ENCODE measurements around the gene LPAR1.

LPAR1 gene

DNA sequence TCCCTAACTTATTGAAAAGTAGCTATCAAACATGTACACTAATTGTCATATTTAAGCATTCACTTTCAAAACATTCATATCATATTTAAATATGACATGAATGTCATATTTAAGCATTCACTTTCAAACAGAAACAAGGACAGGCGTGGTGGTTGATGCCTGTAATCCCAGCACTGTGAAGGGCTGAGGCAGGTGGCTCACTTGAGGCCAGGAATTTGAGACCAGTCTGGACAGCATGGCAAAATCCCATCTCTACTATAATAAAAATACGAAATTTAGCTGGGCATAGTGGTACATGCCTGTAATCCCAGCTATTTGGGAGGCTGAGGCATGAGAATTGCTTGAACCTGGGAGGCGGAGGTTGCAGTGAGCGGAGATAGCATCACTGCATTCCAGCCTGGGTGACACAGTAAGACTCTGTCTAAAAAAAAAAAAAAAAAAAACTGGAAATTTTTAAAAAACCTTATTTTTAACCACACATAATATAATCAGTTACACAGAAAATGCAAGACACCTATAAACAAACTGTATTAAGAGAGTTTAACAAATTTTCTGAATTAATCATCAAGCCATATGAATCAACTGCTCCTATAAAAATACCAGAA is 88.1 kb downstream of the LPAR1 start:
- DNase-seq: no peak

DNA sequence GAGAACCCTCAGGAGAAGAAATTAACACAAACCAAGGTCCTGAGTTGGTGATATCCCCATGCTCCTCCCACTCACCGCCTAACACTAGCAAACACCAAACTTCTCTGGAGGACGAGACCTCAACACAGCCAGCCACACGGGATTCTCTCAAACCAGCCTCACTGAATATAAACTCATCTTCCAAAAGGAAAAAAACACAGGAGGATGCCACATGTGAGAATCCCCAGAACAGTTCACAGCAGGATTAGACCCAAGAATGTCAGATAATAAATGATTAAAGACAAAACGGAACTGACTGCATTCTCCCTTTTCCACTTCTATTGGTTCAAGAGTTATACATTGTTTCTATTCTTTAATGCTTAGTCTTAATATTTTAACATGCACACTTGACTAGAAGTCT is 89.2 kb downstream of the LPAR1 start:
- no peak for DNase-seq

DNA sequence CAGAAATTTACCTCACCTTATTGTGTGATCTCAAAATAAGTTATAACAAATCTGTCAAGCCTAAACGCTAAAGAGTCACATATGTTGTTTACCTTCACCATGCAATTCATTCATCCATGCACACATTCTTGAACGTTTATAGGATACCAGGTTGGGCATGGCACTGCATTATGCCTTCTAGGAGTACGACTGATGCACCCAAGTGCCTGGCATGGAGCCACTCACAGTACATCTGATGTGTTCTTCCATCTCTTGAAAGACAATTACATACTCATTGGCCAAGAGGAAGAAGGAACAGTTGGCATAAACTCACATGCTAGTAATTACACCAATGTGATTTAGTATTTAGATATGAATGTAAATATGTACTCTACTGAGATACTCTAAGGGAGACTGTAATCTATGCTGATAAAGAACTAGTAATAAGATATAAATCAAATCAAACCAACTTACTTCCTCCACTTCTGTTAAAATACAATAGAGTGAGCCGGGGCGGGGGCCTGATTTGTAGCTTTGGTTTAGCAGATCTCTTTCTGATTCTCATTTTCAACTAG is 90.7 kb downstream of the LPAR1 start:
- DNase-seq: no peak

DNA sequence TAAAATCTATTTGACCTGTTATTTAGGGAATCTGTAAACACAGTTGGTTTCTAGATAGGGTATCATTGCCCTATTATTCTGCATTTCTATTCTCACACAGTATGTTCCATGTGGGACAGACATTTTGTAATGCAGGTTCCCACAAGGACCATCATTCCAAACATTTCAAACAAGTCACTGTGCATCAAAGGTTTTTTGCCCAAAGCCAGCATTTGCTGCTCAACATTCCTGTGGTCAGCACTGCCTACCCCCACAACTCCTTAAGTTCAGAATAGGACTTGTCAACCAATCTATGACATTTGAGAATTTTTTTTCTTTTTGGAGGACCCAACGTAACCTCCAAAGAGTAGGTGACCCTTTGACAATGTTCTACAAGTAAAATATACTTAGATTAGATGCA is 95.7 kb downstream of the LPAR1 start:
- no peak for DNase-seq

DNA sequence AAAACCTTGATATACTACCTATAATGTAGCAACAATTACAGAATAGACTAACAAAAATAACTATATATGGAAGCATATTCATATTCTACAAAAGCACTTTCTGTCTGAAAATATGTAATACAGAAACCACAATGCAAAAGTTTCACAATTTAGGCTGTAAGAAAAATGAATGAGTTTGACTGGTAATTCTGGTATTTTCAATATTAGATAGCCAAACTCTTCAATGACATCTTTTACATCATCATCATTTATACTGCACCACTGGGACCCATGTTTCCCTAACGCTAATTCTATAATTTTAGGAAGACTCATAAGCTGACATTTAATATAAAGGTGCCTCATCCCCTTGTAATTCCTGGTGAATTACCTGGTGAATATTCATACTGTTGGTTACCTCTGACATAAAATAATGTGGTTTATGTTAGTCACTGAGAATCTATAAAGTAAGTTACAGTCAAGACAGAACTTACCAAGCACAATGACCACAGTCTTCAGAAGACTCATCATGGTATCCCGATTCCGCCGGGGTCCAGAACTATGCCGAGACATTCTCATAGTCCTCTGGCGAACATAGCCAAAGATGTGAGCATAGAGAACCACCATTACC is 97.2 kb downstream of the LPAR1 start:
- no peak for DNase-seq

DNA sequence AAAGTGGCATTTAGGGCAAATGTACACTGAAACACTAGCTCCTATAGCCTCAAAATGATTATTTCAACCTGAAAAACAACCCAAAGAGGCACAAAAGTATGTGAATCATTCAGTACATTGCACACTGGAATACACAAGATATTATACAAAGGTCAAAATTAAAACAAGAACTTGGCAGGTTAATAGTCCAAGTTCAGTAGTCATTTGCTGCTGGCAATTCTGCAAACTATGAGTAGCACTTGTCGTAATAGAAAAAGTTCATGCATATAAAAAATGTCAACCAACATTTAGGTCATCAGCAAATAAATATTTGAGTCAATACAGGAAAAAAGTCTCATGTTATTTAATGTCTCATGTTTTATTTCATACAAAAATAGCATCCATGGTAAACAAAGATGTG is 98.7 kb downstream of the LPAR1 start:
- no peak for DNase-seq

DNA sequence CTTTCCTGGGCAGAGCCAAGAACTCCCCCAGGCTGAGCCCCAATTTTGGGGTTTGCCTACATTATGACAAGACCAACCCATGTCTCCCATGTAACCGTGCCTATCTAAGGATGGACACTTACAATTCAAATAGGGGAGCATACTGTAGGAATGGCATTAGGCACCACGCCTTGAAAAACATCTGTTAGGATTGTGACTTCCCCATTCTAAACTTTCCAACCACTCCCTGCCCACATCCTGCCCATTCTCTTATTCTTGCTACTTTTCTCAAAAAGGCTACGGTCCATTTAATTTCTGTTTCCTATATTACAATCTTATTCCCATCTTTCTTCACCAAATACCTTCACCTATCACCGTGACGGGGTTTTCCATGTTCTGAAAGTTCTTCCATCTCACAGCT is 99.2 kb downstream of the LPAR1 start:
- DNase-seq: no peak

DNA sequence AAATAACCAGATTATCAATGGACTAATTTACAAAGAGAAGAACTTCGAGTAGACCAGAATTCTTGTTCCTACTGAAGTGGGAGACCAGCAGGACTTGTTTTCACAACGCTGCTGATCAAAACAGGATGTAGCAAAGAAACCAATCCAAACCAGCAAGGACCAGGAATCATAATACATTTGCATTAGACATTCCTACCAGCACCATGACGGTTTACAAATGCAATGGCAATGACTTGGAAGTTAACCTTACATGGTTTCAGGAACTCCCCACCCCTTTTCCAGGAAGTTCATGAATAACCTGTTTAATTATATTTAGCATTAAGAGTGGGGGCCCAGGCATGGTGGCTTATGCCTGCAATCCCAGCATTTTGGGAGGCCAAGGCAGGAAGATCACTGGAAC is 100.0 kb downstream of the LPAR1 start:
- no peak for DNase-seq

DNA sequence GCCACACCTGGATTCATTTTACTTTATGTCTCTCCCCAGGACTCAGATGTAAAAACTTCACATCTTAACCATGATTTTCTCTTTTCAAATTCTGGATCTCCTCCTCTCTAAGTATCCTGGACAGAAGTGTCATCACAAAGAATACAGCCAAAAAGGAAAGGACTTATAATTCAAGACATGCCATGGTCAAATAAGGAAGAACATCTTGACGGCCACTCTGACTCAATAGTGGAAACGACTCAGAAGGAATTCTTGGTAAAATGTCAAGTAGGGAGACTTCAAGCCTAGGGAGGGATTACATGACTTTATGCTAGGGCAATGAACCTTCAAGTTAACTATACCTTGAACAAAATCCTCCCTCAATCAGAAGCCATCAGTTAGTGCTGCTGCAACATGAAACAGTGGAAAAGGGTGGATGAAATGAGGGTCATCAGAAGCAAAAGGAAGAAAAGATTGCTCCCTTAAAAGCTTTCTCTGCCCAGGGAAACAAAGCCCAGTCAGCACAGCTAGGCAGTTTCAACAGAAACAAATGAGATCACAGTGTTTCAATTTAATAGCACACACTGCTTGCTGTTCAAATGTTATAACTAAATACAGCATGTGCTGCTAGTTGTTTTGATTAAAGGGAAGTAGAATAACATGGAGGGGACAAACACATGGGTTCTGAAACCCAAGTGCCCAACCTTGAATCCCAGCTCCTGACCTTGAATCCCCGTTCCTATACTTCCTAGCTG is 101.4 kb downstream of the LPAR1 start:
- no peak for DNase-seq

DNA sequence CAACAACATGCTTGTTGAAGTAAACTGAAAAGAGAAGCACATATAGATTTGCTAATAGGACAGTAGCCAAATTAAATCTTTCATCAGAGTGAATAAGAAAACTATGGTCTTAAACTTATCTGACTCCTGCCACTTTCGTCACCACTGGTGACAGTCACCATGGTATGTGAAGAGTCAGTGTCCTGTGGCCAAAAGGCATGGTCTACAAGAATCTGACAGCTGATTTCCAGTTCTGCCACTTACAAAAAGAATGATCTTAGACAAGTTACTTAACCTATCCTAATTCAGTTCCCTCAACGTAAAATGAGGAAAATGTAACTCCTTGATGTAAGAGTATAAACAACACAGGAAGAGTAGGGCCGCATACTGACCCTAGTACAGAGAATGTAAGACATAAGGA is 102.0 kb downstream of the LPAR1 start:
- no peak for DNase-seq

DNA sequence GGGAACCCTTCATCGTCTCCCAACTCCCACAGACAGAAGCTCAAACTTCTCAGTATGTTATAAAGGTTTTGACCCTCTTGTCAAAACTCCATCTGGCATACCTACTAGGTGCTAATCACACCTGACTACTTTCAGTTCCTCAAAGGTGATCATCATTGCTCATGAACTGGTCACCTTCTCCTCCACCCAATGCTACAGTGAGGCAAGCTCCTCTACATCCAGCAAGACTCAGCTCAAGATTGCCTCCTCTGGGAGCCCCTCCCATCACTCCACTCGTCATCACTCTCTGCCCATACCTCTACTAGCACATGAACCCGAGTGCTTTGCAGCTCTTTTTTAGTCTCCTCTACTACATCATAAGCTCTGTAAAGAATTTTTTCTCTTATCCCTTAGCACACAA is 102.4 kb downstream of the LPAR1 start:
- DNase-seq: no peak

DNA sequence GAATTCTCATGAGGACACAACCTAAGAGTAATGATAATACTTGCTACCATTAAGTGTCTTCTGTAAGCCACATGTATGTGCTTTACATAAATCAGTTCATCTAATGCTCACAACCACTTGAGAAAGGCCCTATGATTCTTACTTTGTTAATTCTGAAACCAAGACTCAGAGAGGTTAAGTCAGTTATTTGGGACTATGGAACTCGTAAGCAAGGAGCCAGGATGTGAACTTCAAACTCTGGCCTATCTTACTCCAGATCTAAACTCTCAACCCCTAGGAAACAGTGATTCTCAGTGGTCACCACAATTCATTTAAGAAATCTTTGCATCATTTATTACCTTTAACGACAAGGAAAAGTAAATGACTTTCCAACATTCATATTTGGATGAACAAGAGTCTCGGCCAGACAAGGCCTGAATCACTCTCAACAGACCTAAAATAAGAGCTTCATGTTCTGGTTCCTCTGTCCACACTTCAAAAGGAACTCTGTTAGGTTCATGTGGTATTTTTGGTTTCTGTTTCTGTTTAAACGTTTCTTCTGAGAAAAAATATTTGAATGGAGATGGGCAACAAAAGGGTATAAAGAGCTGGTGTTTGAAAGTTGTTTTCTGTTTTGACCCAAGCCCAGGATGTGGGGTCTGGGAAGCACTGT is 104.8 kb downstream of the LPAR1 start:
- DNase-seq: no peak

DNA sequence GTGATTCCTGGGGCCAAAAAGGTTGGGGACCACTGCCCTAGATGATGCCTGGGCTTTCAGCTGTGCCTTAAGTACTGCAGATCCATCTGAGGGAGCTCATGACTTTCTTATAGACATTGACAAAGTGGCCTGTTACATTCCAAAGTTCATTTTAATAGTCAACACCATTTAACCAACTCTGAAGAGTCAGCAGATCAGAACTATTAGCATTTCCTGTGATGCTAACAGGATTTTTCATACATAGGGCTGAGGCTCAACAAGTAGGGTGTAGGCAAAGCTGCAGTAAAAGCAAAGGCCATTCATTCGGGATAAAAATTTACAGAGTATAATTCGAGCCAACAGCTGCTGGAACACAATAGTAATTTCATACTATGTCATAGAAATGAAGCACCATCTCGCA is 105.4 kb downstream of the LPAR1 start:
- DNase-seq: no peak

DNA sequence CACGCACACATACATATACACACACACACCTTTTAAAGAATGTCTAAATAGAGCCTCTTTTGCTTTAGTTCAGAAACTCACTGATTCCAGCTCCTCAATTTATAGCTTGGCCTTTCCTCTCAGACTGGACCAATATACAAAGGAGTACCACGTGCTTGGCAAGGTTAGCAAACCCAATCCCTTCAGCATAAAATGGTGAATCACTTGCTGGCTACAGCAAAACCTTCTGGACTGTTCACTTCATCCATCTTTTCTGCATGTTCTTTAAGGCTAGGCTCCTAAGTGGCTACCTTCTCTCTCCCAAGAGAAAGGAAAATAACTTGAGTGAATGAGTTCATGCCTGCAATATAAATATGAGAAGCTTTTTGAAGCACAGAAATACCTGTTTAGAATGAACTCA is 109.7 kb downstream of the LPAR1 start:
- no peak for DNase-seq

DNA sequence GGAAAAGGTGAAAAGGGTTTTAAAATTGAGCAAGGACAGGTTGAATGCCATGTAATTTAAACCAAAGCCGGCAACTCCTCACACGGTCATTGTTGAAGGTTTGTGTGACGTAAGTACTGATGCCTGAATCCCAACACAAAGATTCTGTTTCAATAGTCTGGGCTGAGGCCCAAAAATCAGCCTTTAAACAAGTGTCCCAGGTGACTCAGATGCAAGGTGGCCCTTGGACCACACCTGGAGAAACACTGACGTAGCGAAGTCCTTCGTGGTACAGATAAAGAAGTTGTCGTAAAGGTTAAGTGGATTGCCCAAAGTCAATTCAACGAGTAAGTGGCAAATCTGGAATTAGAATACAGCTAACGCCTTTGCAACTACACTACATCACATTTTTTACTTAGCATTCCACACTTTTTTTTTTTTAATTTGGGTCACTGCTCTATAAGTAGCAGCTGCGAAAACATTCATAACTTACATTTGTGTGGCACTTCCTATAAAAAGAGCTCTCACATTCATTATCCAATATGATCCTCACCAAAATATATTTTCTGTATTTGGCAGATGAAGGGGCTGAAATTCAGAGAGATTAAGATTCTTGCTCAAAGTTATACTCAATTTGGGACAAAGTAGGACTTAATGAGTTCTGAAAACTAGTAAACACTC is 111.3 kb downstream of the LPAR1 start:
- DNase-seq: no peak

DNA sequence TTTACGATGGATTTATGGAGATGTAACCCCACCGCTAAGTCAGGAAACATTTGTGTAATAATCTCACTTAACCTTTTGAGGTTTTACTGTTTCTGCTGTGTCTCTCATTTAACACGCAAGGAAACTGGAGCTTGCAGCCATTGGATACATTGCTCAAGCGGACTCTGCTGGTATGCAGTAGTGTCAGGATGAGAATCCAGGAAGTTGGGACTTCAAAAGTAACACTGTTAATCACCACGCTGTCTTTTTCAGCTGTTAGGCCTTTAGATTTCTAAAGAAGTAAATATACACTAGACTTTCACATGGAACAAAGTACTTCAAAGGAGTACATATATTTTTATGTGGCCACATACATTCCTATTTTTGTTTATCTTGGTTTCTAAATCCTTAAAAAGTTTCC is 114.7 kb downstream of the LPAR1 start:
- no peak for DNase-seq

DNA sequence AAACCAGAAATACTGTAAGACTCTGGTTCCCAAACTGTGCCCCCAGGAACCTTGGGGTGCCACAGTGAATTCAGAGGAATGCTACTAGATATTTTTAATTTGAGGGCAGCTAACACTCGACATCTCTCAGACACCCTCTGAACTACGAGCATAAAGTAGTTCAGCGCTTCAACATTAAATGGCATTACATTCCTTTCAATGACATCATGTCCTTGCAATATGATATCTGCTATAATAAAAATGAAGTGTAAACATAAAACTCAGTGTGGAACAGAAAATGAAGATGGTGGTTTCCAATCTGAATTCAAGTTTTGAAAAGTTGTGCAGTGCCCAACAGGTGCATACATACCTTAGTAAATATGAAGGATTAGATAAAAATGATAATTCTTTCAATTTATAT is 116.1 kb downstream of the LPAR1 start:
- DNase-seq: no peak

DNA sequence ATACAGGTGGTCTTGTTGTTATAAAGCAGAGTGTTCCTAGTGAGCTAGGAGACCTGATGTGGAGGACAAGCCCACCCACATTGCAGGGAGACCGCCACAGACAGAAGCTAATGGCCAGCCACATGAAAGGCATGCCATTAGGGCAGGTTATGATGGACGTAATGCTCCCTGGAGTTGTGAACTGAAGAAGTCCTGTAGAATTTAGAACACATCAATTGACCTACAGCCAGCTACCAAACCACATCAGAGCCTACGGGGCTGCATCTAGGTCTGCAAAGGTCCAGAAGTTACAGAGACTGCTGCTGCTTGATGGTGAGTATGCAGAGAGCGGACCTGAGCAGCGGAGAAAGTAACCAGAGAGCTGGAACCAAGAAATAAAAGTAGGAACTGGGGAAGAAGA is 116.6 kb downstream of the LPAR1 start:
- no peak for DNase-seq

DNA sequence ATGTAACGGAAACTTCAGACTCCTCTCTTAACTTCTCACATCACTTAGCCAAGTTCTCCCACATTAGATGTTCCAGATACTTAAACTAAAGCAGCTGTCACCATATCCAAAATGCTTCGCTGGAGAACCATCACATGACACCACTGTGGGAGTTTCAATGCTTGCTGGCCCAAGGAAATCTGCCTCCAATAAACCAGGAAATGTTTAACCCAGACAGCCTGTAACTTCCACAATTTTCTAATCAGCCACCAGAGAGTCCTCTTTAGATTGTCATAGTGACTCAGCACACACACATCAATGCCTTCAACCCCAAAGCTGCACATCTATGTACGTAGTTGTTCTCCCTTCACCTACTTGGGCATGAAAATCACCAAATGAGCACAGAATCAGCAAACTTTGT is 118.7 kb downstream of the LPAR1 start:
- DNase-seq: no peak

DNA sequence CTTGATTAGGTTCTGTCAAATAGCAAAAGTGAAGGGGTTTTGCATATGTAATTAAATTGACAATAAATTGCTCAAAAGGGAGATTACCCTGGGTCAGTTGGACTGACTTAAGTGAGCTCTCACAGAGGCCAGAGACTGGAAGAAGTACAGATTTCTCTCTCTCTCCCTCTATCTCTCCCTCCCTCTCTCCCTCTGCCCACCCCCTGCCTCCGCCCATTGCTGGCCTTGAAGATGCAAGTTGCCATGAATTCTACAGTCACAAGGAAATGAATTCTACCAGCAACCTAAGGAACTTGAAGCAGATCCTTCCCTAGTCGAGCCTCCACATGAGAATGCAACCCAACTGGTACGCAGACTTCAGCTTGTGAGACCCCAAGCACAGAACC is 119.2 kb downstream of the LPAR1 start:
- no peak for DNase-seq

DNA sequence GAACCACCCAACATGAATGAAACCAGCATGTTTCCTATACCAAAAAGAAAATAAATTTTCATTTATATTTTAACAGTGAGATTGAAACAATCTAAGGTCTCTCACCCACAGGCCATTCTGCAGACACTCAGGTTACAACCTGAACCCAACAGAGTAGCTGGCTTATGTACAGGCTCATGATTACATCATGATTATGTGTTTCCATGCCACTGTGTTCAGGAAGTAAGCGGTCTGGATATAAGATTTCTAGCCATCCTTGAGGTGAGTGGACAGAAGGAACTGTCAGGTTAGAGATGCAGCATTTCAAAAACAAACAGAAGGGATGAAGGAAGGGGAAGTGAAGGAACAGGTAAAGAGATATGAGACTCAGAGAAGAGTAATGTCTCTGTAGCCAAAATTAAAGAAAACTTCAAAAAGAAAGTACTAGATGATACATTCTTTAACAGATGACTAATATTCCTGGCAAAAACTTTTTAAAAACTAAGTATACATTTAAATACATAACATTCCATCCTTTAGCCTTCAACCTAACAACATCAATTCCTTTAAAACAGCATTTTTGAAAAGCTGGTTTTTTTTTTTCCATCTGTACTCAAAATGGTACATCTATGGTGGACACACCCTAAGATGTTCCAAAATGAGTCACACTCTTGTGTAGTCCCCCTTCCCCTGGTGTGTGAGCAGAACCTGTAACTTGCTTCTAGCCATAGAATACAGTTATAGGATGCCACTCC is 119.8 kb downstream of the LPAR1 start:
- no peak for DNase-seq

DNA sequence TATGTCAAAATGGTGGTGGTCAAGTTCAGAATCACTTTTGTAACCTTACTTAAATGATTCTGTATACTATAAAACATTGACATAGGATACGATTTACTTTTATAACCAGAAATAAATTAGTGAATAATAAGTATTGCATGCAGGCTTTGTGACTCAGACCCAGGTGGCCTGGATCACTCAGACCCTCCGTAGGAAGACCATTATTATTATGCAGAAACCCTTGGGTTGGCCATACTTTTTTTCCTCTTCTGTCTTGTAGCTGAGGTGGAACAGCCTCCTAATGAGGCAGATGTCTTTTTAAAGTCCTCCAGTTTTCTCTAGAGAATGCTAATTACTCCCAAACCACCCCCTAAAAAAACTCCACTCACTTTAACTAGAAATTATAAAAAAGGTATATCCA is 121.9 kb downstream of the LPAR1 start:
- DNase-seq: no peak

Measured in CD4-positive, alpha-beta T cell treated with Interleukin-21 for 1 hour (primary cell).